Retina (tissue), 1 donor: Measurements from ENCODE around the gene SRP68.

Source experiments
- DNase-seq: peaks from one replicate; pipeline ENCODE4 v3.0.0-alpha.2; 2016

SRP68 gene

GRCh38 chr17:76017481-76018339 lies 54.6 kb downstream of the SRP68 start:
- DNase-seq = no peak

- DNase-seq = no peak
Measured at GRCh38 chr17:76014925-76015261, 57.4 kb downstream of the SRP68 start.

DNA sequence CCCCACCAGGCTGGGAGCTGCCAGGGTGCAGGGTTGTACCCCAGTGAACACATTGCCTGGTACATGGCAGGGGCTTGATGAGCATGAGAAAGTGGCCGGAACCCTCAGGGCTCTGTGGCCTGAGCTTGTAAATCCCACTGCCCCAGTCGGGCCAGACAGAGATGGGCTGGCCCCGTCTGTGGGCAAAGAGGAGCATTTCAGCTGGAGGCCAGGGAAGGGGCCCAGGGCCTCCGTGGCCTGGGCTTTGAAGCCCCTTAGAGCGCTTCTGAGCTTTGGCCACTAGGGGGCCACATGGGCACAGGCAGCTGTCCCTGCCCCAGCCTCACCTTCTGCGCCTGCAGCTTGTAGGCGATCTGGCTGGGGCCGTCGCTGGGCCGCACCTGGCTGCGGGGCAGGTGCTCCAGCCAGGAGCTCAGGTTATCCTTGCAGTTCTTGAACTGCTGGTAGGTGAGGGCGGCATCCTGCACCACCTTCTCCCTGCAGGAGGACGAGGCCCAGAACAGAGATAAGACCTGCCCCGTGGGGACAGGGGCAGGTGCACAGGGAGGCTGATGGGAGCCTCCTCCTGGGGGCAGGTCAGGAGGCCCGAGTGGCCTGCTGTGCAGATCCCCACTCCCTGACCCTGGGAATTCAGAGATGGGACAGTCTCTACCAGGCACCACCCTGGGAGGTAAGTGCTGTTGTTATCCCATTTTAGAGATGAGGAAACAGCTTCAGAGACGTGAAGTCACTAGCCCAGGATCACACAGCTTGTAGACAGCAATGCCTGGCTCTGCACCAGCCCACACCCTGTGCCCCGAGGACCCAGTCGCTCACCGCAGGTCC lies 58.0 kb downstream of the SRP68 start:
- DNase-seq = peak; percentile 89

- DNase-seq = no peak
Measured at GRCh38 chr17:76013377-76013932, 58.9 kb downstream of the SRP68 start.

DNA sequence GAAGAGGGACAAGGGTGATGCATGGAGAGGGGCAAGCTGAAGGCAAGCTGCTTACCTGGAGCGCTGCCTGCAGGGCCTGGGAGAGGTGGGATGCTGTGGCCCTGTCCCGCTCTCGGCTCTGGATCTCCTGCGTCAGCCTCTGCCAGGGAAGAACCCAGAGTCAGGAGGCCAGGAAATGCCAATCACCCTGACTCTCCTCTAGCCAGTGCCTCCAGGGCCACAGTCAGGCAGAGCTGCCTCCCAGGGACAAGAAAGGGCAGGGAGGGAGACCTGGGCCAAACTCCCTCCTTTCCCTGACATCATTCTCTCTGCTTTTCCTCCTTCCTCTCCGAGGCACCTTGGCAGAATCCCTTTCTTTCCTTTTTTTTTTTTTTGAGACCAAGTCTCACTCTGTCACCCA lies 60.4 kb downstream of the SRP68 start:
- DNase-seq = no peak

DNA sequence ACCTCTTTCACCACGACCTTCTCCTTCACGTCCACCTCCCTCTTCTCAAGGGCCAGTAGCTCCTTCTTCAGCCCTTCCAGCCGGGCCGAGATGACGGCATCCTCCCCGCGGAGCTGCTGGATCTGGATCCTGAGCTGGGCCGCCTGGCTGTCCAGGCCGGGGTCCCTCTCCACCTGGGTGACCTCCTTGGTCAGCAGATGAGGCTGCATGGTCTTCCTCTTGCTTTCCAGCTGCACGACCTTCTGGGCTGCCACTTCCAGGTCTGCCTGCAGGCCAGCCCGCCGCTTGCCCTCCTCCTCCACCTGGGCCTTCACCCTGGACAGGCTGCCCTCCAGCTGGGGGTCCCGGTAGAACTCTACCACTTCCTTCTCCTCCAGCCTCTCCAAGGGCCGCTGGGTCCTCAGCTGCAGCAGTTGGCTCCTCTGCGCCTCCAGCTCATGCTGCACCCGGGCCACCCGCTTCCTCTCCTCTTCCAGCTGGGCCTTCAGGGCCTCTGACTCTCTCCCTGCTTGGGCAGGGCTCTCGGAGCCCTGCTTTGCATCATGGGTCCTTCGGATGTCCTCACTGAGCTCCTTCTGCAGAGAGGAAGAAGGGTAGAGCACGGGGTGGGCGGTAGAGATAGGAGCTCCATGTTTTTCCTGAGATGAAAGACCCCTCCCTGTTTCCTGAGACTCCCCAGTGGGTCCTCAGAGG lies 62.2 kb downstream of the SRP68 start:
- no peak for DNase-seq

DNA sequence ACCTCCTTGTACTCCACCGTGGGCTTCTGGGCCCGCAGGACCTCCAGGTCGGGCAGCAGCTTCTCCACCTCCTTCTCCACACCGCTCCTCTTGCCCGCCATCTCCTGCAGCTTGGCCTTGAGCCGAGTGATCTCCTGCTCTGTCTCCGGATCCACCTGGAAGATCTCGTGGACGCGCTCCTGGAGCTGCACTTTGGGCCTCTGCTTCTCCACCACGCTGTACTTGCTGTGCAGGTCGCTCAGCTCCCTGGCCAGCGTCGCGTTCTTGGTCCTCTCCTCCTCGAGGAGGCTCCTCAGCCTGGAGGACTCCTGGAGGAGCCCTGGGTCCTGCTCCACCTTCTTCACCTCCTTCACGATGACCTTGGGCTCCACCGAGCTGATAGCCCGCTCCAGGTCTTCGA lies 62.9 kb downstream of the SRP68 start:
- DNase-seq = no peak

DNA sequence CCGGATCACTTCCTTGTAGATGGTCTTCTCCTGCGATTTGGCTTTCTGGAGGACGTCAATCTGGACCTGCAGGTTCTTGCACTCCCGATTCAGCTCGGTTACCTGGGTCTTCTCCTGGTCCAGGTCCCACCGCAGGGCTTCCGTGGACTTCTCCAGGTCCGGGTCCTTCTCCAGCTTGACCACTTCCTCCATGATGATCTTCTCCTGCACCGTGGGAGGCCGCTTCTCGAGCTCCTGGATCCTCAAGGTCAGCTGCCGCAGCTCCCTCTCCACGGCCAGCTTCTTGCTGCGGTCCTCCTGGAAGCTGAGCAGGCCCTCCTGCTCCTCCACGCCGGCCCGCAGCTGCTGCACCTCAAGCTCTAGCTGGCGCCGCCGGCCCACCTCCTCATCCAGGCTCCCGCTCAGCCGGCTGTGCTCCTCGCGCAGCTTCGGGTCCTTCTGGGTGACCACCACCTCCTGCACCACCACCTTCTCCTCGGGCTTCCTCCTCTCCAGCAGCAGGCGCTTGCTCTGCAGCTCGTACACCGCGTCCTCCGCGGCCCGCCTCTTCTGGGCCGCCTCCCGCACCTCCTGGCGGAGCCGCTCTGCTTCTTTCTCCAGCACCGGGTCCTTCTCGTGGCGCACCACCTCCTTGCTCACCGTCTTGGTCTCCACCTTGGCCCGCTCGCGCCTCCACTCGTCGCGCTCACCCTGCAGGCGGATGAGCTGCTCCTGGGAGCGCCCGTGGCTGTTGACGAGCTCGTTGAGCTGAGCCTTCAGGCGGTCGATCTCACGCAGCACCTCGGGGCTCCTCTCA lies 63.5 kb downstream of the SRP68 start:
- no peak for DNase-seq

- DNase-seq = no peak
Measured at GRCh38 chr17:76008208-76008607, 64.1 kb downstream of the SRP68 start.

- no peak for DNase-seq
Measured at GRCh38 chr17:76007850-76008165, 64.5 kb downstream of the SRP68 start.

DNA sequence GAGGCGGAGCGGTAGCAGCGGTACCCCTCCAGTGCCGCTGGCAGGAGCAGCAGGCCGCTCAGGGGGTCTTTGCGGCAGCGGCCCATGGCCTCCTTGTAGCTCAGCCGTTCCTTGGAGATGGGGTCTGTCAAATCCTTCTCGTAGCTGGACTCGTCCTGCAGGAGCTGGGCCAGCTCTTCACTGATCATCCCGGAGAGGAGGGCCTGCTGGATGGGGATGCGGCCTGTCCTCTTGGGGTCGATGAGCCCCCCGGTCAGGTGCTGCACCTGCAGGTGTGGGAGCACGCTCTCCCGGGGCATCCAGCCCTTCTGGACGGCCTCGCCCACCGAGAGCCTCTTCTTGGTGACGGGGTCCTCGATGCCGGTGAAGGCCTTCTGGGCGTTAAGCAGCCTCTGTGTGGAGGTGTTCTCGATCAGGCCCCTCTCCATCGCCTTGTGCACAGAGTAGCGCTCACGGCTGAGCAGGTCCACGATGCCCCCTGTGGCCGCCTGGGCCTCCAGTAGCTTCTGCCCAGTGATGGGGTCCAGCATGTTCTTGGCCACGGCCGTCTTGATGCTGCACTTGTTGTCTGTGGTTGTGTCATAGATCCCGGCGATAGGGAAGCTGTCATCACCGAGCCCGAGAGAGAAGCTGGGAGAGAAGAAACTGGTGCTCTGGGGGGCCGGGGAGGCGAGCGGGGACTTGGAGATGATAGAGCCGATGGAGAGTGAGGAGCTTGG lies 65.0 kb downstream of the SRP68 start:
- DNase-seq = no peak

GRCh38 chr17:76005263-76006149 lies 66.8 kb downstream of the SRP68 start:
- DNase-seq = peak; percentile 71

DNA sequence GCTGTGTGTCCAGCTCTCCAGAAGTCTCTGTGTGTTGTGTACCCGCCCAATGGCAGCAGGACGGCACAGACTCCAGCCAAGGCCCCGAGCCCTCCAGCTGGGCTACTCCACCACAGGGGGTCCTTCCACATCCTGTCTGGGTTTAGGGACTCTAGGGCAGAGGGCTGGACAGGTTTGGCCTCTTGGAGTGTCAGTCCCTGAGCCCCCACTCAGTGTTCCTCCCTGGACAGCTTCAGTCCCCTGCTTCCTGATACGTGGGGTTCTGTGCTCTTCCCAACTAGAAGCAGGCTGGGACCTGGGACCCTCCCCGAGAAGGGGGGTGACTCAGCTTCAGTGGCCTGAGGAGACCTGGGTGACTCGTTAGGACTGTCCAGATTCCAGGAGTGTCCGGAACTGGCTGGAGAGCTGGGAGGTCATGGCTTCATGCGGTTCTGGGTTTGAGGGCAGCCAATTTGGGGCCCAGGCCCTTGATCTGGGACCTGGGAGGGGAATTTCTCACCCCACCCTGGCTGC lies 67.5 kb downstream of the SRP68 start:
- no peak for DNase-seq

- DNase-seq = no peak
Measured at GRCh38 chr17:76003915-76004314, 68.4 kb downstream of the SRP68 start.

GRCh38 chr17:76002100-76002499 lies 70.2 kb downstream of the SRP68 start:
- no peak for DNase-seq

- DNase-seq = no peak
Measured at GRCh38 chr17:76000755-76001521, 71.4 kb downstream of the SRP68 start, which contains the start of gene CDK3. TSS of gene CDK3 (plus strand) at chr17:76000855. CDS start at chr17:76001426, 571 bp downstream.

DNA sequence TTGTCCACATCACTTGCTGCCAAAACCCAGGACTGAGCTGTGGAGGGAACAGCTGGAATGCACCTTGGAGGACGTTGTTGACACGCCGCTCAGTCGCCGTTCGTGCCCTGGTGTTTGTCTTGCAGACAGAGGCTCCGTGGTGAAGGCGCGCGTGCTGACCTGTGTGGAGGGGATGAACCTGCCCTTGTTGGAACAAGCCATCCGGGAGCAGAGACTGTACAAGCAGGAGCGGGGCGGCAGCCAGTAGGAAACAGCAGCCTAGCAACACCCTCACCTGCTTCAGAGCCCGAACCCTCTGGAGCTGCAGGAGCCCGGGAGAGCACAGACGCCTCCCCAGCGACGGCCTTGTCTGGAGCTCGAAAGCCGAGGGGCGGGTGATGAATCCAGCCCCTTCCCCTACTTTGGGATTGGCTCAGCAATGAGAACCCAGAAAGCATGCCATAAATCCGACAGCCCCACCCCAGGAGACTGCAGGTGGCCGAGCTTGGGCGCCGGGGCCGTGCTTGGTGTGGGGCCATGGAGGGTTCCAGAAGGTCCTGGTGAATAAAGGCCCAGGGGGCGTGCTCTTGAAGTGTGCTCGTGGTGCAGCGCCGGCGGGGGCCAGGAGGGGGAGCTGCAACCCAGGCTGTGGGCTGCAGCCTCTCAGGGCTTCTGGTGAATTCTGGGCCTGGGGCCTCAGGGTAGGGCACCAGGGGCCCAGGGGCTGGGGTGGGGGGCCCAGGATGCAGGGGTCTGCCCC lies 72.1 kb downstream of the SRP68 start:
- peak; percentile 63 for DNase-seq

DNA sequence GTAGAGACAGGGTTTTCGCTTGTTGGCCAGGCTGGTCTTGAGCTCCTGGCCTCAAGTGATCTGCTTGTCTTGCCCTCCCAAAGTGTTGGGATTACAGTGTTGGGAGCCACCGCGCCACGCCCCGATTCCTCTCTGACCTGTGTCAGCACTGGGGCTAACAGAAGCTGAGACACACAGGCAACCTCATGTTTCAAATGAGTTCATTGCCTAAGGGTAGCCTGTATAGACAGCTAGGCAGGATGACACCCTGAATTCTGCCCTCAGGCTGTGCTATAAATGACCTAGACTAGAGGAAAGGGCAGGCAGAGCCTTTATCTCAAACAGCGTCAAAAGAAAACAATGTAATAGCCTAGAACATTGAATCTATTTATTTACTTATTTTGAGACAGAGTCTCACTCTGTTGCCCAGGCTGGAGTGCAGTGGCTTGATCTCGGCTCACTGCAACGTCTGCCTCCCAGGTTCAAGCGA lies 74.0 kb downstream of the SRP68 start:
- no peak for DNase-seq
